Glomerular visceral epithelial cell (primary cell): ENCODE results near the gene CHST1.
A peak's percentile ranks its signal among the peaks of the same experiment; 100 is the strongest.

Source experiments
- DNase-seq: peaks from one replicate; pipeline ENCODE4 v3.0.0-alpha.2; 2016; ENCODE audit errors: extremely low spot score

CHST1 gene

DNA sequence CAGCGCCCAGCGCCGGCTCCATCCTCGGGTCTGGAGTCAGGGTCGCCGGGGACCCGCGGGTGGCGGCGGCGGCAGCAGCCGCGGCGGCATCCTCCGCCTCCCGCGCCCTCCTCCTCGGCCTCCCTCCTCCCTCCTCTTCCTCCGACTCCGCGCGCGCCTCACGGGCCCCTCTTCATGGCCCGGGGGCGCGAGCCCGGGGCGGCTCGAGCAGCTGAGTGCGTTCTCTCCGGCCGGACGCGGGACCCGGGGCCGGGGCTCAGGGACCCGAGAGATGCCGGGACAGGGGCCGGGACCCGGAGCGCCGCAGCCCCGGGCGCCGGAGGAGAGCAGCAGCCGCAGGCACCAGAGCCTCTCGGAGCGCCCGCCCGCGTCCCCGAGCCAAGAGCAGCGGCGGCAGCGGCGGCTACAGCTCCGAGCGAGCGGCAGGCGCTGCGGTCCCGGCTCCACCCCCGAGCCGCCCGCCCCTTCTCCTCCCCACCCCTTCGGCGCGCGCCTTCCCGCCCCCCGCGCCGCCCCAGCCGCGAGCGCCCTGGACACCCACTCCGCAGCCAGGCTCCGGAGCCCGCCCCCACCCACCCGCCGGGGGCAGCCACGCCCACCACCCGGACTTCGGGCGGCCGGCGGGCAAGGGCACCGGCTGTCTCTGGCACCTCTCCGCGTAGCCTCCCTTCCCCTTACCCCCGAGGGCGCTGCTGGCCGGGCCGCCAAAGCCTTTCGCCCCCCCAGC, at the start of gene CHST1:
Gene CHST1, minus strand, starts transcription at position 417 of the 727 bp plus-strand sequence. CDS start 14,699 bp downstream, outside the sequence.
- peak; percentile 23 for DNase-seq

GRCh38 chr11:45713573-45713972, 48.2 kb upstream of the CHST1 start:
- no peak for DNase-seq

- DNase-seq = no peak
Observed at GRCh38 chr11:45710561-45710960, 45.1 kb upstream of the CHST1 start.

DNA sequence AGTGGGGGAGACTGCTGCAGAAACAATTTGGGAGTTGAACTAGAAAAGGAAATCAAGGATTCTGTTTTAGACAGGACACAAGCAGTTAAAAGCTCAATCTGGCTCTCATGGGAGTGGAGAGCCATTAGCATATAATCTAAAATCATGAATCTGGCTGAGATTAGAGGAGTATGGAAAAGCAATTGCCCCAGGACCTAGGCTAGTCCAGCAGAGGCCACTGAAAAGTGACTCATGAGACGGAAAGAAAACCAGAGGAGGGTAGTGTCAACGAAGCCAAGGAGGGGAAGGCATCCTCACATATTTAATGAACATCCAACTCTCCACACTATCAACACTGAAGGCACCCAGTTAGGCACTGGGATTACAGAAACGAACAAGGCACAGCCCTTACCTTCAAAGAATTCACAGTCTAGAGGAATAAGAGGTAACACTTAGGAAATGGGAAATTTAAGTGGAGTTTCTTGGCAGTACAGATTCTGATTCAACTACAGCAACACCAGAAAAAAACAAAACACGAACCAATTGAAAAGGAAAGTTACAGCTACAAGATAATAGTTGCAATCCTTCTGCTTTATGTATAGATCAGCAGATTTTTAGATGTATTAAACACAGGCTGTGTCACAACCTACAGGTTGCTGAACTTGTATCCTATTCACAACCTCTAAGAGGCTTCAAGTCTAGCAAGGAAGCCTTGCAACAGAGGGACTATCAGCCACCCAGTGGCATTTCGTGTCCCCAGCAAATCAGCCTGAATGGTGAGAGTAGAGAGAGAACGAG, 43.7 kb upstream of the CHST1 start:
- DNase-seq = no peak

- no peak for DNase-seq
Observed at GRCh38 chr11:45704635-45705034, 39.2 kb upstream of the CHST1 start.

DNA sequence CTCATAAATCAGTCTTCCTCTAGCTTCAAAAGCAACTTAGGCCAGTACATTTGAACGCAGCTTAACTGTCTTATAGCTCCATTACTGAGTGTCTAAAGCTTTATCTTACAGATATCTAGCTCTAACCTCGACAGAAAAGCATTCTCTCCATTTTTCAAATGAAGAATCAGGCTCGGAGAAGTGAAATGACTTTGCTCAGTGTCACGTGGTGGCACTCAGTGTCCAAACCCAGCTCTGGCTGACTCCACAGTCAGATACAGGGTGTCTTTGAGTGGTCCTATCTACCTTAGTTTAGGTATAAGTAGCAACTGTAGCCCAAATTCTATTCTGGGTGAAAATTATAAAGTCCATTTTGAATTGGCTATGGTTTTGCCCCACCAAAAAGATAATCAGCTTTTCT, 38.7 kb upstream of the CHST1 start:
- no peak for DNase-seq

DNA sequence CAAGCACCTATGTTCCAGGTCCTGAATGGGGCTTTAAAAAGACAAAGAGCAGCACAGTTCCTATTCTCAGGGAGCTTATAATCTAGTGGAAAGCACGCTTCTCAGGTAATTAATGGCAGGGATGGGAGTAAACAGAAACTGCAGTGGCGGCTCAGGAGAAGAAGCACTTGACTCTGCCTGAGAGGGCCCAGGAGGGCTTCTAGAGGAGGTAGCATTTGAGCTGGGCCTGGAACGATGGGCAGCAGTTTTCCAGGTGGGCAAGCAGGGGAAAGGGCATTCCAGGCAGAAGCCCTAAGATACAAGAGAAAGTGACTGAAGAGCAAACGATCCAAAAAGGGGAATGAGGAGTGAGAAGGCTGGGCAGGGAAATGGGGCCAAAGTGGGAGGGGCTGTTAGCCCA, 37.1 kb upstream of the CHST1 start:
- DNase-seq = no peak

DNA sequence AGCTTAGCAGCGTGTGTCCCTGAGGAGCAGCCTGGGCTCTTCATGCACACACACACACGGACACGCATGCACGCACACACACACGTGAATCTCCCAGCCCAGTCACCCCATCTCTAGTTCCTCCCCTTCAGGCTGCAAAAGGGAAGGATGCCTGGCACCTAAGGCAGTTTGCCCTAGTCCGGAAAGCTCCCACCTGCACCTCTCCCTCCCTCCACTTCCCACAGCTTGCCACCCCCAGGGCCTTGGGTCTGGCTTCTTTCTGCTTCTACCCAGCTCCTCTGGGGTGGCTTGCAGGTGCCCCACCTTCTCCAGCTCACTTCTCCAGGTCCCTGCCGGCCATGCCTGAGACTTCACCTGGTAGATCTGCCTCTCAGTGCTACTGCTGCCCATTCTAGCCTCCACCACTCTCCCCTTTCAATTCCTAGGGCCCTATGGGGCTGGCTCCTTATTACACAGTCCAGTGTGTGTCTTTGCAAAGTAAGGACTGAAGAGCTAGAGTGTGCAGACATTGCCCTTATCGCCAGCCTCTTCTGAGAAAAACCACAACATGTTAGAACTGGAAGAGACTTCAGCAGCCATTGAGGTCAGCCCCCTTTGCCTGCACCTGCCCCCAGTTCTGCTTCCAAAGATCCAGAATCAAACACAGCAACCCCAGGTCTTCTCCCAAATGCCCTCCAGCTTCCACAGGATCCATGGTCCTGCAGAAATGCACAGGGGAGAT, 33.5 kb upstream of the CHST1 start:
- DNase-seq = no peak

GRCh38 chr11:45692808-45693453, 27.5 kb upstream of the CHST1 start:
- DNase-seq = no peak

GRCh38 chr11:45688472-45689033, 23.1 kb upstream of the CHST1 start:
- no peak for DNase-seq

- no peak for DNase-seq
Observed at GRCh38 chr11:45687836-45688235, 22.4 kb upstream of the CHST1 start.

DNA sequence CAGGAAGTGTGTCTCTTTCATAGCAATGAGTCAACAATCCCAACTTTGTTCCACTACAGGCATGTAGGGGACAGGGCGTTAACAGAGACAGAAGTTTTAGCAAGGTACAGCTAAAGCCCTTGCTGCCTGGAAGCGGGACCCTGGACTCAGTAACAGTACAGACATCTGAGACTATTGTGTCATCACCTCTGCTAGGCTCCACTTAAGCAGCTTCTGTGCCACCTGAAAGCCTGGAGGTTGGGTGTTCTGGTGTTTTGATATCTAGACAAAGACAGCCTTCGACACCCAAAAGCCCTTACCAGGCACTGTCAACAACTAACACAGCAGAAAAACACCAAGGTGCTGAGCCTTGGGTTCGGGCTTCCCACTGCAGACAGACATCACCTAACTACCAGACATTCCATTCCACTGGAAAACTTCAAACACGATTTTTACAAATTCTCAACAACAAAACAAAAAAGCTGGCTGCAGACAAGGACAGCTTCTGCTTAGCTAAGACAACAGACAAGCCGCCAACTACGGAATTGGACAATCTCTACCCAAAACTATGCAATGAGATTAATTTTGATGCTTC, 20.6 kb upstream of the CHST1 start:
- DNase-seq = no peak

DNA sequence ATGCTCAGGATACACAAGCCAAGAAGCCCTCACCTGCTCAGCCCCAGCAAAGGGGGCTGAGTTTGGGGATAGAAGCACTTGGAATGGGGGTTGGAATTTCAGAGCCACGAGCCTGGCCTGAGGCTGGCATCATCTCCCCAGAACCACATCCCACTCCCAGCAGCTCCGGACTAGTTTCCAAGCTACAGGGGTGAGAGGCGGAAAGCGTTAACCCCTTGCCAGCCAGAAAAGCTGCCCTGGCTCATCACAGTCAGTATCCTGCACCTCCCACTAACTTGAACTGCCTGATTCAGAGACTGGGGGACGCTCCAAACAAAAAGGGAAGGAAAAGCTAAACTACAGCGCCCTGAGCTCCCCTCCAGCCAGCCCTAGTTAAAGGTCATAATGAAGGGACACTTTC, 19.0 kb upstream of the CHST1 start:
- no peak for DNase-seq

DNA sequence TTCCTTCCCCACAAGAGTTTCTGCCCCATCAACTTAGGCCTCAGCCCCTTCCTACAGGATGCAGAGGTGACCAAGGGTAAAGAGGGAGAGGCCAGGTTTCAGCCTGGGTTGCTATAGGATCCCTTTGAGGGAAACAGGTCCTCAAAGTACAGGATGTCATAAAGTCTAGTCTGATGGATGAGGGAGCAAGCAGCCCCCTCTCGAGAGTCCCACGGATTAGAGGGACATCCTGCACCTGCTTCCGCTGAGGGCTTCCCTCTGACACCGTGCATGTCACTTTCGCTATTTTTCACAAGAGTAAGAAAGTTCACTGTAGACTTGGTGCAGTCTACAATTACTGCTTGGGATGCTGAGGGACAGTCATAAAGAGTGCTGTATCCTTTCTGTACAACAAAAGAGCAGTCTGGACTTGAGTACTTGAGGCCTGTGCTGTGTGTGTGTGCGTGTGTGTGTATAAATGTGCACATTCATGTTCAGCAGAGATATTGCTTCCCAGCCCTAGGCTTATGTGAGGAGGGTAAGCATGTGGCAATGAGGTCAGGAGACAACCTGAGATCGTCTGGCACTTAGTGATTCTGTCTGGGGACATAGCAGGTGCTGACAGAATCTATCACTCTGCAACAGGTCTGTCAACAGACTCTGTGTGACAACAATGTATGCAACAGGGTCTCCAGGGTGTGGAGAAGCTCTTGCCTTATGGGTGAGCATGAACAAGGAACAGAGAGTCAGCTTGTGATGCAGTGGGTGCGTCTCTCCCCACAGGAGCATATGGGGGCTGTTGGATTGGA, 18.0 kb upstream of the CHST1 start:
- no peak for DNase-seq

DNA sequence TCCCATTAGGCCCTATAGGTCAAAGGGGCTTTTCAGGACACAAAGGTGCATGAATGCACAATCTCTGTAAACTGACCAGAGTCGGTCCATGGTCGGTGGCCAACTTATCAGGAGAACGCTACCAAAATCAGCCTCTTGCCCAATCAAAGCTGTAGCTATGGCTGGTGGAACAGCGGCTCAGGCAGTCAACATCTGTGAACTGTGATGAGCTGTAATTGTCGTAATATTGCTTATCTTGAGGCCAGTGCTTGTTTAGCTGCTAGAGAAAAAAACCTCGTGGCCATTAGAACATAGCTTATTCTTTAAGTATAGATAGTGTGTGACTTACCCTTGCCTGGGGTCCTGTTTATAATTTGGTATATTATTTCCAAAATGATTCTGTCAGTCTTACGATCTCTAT, 14.4 kb upstream of the CHST1 start:
- DNase-seq = no peak

DNA sequence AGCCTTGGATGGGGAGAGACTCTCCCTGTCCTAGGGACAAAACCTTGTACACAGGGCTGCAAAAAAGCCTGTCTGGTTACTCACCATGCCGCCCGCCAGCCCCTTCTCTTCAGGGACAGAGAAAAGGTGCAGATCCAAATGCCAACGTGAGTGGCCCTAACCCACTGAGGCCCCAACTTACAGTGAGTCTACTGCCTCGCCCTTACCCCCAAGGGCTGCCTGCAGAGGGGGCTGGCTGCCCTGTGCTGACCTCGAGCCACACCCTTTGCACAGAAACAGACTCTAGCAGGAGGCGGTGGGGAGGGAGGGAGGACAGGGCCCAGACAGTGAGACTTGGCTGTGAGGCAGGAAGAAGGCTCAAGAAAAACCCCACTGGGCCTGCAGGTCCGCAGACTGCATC, 13.6 kb upstream of the CHST1 start:
- DNase-seq = no peak

- no peak for DNase-seq
Observed at GRCh38 chr11:45677770-45678512, 12.5 kb upstream of the CHST1 start.

GRCh38 chr11:45676522-45677095, 11.2 kb upstream of the CHST1 start:
- no peak for DNase-seq

DNA sequence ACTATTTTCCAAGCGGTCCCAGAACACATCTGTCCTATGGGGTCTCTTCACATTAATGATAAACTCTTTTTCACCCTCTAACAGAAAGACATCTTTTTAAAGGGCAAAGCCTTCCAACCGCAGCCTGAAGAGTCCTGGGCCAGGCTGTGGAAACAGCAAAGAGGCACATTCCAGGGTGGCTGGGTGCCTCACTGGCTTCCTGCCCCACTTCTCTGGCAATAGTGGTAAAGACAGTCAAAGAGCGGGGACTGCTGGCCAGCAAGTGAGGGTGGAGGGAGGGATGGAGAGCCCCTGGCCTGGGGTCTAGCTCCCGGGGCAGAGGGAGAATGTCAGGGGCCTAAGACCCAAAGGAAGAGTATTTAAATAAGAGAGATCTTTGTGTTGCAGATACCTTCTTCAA, 10.2 kb upstream of the CHST1 start:
- DNase-seq = no peak
